Limb (tissue), 2 donors: ENCODE measurements around the gene SPRED3.

ENCODE experiments used
- DNase-seq, 2 donors: peaks; one replicate each; pipeline ENCODE4 v3.0.0-alpha.2; 2016; ENCODE audit errors: extremely low spot score in 2 of 2

The SPRED3 gene

DNA sequence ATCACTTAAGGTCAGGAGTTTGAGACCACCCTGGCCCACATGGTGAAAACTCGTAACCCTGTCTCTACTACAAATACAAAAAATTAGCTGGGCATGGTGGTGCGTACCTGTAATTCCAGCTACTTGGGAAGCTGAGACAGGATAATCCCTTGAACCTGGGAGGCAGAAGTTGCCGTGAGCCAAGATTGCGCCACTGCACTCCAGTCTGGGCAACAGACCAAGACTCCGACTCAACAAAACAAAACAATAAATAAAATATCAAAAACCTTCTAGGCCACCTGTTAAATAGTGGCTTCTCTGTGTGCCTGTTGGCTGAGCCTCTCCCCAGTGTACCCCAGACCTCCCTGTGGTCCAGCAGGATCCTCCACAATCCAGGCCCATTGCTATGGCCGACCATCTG lies 17.4 kb upstream of the SPRED3 start:
- DNase-seq: no peak

- DNase-seq: no peak
Observed at GRCh38 chr19:38373907-38374331, 14.6 kb upstream of the SPRED3 start.

DNA sequence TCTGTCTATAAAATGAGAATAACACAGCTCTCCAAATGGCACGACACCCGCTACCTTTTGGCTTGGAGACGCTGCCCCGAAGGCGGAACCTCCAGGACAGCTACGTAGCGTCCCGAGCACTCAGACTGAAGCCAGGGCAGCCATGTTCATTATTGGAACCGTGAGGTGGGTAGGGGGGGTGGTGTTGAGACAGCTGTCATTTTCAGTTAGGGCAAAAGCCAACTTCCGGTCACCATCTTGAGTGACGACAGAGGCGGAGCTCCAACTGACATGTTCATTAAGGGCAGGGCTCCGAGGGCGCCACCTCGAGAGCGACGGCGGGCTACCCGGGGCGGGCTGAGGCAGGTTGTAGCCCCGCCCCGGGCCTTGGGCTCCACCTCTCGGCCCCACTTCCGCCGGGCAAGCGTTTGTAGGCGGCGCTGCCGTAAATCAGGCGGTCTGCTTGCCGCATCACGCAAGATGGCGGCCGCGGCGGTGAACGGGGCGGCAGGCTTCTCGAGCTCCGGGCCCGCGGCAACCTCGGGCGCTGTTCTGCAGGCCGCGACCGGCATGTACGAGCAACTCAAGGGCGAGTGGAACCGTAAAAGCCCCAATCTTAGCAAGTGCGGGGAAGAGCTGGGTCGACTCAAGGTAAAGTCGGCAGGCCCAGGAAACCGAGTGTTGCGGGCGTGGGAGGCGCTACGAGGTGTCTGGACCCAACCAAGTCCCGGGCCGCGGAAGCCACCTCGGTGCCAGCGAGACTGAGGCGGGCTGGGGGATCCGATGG lies 14.0 kb upstream of the SPRED3 start, which contains the start of gene PSMD8:
Gene PSMD8, plus strand, starts transcription at position 240 of the 766 bp plus-strand sequence. Its CDS starts 31 bp downstream, at position 271.
- peak; percentile 98 to 99 for DNase-seq

DNA sequence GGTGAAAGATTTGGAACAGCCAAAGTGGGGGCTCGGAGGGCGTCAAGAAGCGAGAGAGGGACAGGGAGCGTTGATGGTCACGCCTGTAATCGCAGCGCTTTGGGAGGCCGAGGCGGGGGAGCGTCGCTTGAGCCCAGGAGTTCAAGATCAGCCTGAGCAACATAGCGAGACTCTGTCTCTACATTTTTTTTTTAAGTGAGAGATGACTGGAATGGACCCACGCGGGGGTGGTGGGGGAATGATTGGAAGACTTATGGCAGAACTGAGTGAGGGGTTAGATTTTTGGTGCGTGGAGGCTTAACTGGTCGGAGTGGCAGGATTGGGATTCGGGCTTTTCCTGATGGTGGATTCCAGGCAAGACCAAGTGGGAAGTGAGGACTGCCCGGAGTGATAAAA lies 13.4 kb upstream of the SPRED3 start:
- no peak for DNase-seq

GRCh38 chr19:38375748-38376147 lies 12.7 kb upstream of the SPRED3 start:
- DNase-seq: no peak

DNA sequence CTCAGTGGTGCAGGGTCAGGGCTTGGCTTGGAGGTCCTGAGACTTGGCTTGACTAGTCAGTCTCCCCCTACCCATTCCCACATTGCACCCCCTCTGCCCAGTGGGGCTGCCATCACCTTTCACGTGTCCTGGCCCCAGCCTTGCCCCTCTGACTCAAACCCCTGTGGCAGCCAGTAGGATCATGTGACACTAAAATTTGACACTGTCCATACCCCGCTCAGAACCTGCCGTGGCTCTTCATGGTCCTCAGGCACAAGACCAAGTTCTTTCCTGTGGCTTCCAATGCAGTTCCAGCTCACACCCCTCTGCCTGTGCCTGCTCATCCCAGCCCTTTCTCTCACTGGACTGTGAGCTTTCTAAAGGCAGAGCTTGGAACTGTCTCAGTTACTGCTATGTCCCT lies 11.9 kb upstream of the SPRED3 start:
- DNase-seq: no peak

GRCh38 chr19:38377052-38377451 lies 11.4 kb upstream of the SPRED3 start:
- DNase-seq: no peak

- no peak for DNase-seq
Observed at GRCh38 chr19:38378866-38379265, 9.6 kb upstream of the SPRED3 start.

- no peak for DNase-seq
Observed at GRCh38 chr19:38381138-38381537, 7.4 kb upstream of the SPRED3 start.

DNA sequence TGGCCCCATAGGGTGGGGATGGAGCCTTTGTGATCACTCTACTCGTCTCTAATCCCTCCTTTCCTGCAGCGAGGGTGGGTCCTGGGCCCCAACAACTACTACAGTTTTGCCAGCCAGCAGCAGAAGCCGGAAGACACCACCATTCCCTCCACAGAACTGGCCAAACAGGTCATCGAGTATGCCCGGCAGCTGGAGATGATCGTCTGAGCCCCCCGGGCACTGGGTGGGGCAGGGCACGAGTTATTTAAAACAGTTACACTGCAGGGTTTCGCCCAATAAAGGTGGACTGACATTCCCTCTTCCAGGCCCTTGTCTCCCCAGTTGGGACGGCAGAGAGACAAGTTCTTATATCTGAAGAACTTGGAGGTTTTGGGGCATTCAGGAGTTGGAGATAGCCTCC lies 5.3 kb upstream of the SPRED3 start:
- DNase-seq: peak in 1 of 2 donors; percentile 24

DNA sequence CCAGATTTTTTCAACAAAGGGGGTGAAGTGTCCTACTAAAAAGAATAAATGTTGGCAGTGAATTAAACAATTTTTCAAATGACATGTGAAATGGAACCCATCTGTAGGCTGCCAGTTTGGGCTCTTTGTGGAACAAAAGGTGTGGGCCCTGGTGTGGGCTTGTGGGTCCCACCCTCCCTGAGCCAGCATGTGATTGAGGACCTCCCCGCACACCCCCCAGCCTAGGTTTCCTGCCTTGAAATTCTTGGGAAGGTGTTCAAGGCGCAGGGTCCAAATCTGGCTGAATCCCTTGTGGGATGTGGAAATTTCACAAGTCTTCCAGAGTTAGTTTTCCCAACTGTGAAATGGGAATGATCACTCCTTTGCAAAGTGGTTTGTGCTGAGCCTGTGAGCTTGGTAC lies 4.8 kb upstream of the SPRED3 start:
- DNase-seq: peak in 1 of 2 donors; percentile 11

- peak in 1 of 2 donors; percentile 40 for DNase-seq
Observed at GRCh38 chr19:38384209-38385027, 4.1 kb upstream of the SPRED3 start.

DNA sequence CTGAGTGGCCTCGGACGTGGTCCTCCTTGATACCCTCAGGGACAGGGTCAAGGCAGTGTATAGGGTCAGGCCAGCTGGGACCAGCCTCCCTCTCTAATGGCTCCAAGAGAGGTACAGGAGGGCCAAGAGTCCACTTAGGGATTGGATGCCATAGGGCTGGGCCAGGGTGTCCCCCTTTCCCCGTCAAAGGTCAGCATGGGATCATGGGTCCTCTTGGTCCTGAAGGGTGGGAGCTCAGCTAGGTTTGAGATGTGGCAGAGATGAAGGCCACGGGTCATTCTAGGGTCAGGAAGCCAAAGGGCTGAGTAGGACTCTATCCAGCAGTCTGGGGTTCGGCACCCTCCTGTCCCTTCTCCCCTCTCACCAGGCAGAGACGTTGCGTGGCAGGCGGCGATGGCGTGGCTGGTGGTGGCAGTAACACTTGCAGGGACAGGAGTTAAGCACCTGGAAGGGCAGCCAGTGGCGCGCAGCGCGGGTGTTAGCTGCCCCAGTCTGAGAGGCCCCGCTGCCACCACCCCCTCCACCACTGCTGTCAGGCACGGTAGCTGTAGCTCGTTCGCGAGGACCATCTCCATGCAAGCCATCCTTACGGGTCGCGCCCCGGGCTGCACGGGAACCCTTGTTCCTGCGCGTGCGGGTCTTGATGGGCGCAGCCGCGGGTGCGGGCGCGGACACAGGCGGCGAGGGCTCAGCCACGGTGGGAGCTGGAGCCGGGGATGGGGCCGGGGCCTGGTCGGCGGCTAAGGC lies 3.3 kb upstream of the SPRED3 start:
- DNase-seq: peak in 1 of 2 donors; percentile 43

DNA sequence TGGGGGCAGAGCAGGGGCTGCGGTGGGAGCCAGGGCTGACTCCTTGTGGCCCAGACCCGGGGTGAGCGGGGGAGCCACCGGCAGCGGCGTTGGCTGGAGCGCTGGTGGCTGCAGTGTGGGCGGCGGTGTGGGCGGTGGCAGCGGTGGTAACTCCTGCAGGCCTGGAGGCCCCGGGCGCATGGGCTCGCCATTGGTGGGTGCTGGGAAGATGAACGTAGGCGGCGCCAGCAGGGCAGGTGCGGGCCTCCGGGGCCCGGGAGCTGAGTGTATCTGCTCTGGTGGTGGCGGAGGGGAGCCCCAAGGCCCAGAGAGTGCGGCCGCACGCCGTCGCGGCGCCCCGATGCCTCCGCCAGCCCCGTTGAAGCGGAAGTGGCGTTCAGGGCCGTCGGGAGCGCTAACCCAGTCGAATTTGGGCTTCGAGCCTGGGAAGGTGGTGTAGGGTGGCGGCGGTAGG lies 2.7 kb upstream of the SPRED3 start:
- DNase-seq: peak in 1 of 2 donors; percentile 36

DNA sequence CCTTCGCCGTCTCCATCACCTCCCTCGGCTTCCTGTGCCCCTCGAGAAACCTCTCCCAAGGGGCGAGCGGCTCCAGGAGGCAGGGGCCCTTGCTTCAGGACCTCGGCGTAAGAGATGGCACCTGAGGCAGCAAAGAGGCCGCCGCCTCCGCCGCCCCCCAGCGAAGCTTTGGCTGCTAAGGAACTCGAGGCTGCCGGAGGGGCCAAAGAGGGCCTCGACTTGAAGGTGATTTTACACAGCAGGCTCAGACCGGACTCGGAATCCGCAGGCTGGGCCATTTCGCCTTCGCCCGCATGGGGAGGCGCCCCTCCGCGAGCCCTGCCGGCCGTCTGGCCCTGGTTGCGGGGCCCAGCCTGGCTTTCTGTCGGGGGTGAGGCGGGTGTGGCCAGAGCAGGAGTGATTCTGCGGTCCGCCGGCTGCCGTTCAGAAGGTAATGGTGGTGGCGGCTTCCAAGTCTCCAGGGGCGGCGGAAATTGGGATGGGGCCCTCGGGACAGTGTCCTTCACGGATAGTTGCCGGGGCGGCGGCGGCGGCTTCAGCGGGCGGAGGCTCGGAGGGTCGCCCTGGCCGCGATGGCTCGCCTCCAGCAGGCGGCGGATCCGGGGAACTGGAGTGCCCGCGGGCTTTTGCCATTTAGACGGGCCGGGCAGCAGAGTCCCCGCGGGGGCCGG lies 2.1 kb upstream of the SPRED3 start:
- peak in 1 of 2 donors; percentile 42 for DNase-seq

DNA sequence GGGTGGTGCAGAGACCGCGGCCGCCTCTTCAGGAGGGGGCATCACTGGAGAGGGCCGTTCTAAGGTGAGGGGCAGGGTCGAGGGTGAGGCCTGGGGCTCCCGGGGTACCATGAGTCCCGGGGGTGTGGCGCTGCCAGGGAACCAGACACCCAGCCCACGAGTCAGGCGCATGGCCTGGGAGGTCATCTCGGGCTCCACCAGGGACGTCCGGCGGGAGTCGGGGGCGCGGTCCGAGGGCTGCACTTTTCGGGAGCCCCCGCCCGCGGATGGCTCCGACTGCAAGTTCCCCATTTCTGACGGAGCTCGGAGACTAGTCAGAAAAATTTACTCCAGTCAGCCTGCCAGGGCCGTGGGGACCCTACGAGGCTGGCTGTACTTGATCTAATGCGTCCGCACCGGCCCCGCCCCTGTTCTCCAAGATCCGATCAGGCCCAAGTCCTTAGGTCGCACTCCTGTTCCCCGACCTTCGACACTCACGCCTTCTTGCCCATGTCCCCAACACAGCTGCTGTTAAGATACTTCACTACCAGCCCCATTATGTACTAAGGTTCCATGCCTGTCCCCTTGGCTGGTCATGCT lies 1.4 kb upstream of the SPRED3 start:
- peak in 1 of 2 donors; percentile 47 for DNase-seq

- DNase-seq: peak; percentile 52 to 86
Observed at GRCh38 chr19:38387550-38388348, 748 bp upstream of the SPRED3 start, which contains the start of gene GGN. GGN (minus strand) TSS chr19:38388034; CDS start chr19:38387261, 773 bp downstream.

DNA sequence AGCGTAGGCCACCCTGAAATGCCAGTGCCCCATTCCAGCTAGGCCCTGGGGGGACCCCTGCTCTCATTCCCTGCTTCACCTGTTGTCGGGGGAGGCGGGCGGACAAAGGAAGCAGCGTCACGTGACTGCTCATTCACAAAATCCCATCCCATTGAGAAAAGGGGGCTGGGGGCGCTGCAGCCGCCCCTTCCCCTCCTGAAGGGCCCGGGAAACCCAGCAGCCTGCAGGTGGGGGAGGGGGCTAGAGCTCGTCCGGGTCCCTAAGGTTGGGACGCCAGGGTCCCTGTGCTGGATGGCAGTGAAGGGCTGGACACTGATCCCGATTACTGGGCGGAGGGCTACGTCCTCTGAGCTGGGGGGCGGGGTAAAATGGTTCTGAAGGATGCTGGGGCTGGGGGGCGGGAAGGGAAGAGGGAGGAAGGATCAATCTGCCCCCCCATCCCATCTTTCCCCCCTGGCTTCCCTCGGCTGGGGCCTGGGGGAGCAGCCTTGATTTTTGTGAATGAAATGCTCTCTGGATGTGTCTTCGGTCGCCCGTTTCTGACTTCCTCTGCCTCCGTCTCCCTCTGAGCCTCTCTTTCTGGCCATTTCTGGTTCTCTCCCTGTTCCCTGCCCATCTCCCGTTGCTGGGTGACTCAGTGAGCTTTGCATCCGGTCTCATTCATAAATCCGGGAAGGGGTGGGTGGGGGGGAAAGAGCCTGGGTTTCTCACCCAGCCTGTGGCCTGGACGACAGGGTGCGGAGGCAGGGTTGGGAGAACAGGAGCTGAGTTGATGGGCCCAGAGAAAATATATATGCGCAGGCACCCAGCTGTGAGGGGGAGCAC lies 816 bp downstream of the SPRED3 start:
- DNase-seq: peak in 1 of 2 donors; percentile 63
